ENCODE measurements around the gene MC1R.

DNA sequence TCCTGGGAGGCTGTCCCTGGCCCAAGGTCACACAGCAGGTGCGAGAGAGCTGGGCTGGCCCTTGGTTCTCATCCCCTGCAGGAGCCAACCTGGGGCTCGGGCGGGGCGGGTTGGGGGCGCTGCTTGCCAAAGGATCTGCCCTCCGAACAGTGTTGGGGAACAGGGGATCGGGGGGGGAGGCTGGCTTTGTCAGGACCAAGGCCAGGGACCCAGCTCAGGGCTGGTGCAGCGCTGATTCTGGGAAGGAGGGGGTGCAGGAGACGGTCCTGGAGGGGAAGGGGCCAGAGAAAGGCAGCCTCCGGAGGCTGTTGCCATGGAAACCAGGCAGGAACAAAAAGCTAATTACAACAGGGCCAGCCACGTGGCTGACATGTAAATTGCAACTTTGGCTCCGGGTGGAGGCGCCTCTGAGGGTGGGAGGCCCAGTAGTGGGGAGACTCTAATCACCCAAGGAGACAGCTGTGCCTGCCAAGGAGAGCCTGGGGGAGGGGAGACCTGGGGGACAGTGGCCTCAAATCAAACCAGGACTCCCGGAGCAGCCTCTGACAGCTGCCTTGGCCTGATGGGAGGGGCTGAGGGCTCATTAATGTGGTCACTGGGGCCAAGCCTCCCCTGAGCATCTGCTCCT lies 5.7 kb downstream of the MC1R start:
- TF ChIP-seq, protein P1, sequence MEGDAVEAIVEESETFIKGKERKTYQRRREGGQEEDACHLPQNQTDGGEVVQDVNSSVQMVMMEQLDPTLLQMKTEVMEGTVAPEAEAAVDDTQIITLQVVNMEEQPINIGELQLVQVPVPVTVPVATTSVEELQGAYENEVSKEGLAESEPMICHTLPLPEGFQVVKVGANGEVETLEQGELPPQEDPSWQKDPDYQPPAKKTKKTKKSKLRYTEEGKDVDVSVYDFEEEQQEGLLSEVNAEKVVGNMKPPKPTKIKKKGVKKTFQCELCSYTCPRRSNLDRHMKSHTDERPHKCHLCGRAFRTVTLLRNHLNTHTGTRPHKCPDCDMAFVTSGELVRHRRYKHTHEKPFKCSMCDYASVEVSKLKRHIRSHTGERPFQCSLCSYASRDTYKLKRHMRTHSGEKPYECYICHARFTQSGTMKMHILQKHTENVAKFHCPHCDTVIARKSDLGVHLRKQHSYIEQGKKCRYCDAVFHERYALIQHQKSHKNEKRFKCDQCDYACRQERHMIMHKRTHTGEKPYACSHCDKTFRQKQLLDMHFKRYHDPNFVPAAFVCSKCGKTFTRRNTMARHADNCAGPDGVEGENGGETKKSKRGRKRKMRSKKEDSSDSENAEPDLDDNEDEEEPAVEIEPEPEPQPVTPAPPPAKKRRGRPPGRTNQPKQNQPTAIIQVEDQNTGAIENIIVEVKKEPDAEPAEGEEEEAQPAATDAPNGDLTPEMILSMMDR (IDR thresholded peaks at IDR 0.05), result no peak
- TF ChIP-seq ESRRA (CRISPR knock-in tag; IDR thresholded peaks at IDR 0.05; ENCODE audit: borderline replicate concordance), result no peak
- TF ChIP-seq, protein P2, sequence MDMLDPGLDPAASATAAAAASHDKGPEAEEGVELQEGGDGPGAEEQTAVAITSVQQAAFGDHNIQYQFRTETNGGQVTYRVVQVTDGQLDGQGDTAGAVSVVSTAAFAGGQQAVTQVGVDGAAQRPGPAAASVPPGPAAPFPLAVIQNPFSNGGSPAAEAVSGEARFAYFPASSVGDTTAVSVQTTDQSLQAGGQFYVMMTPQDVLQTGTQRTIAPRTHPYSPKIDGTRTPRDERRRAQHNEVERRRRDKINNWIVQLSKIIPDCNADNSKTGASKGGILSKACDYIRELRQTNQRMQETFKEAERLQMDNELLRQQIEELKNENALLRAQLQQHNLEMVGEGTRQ (CRISPR knock-in tag; IDR thresholded peaks at IDR 0.05), result 0 out of 2 replicates have a peak, but pooled peaks have one; percentile 54
- TF ChIP-seq, protein P3, sequence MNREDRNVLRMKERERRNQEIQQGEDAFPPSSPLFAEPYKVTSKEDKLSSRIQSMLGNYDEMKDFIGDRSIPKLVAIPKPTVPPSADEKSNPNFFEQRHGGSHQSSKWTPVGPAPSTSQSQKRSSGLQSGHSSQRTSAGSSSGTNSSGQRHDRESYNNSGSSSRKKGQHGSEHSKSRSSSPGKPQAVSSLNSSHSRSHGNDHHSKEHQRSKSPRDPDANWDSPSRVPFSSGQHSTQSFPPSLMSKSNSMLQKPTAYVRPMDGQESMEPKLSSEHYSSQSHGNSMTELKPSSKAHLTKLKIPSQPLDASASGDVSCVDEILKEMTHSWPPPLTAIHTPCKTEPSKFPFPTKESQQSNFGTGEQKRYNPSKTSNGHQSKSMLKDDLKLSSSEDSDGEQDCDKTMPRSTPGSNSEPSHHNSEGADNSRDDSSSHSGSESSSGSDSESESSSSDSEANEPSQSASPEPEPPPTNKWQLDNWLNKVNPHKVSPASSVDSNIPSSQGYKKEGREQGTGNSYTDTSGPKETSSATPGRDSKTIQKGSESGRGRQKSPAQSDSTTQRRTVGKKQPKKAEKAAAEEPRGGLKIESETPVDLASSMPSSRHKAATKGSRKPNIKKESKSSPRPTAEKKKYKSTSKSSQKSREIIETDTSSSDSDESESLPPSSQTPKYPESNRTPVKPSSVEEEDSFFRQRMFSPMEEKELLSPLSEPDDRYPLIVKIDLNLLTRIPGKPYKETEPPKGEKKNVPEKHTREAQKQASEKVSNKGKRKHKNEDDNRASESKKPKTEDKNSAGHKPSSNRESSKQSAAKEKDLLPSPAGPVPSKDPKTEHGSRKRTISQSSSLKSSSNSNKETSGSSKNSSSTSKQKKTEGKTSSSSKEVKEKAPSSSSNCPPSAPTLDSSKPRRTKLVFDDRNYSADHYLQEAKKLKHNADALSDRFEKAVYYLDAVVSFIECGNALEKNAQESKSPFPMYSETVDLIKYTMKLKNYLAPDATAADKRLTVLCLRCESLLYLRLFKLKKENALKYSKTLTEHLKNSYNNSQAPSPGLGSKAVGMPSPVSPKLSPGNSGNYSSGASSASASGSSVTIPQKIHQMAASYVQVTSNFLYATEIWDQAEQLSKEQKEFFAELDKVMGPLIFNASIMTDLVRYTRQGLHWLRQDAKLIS (CRISPR knock-in tag; IDR thresholded peaks at IDR 0.05; ENCODE audit: borderline replicate concordance), result no peak
- no peak for TF ChIP-seq CBFB (CRISPR knock-in tag; IDR thresholded peaks at IDR 0.05; ENCODE audit: low read depth)
- TF ChIP-seq FOXP1 (CRISPR knock-in tag; IDR thresholded peaks at IDR 0.05; ENCODE audit: borderline replicate concordance), result no peak; the same call in 1 of the 2 replicates
- TF ChIP-seq NR2C2 (CRISPR knock-in tag; IDR thresholded peaks at IDR 0.05), result no peak

Data from WTC11 (cell line).